ENCODE data around the gene HYPK. TPM values are rescaled to one million over a fixed set of nuclear protein-coding genes. Genes with fewer than 3 reads are reported as not detected.

HYPK gene
- total and polyA plus RNA-seq, 2 of the 8 experiments (the other 6 are each of a cell fraction or from before 2014, with no cell fraction given): 5.4 to 17.6 TPM

- POLR2A ChIA-PET (ENCODE audit: partially characterized antibody): interaction anchor here (0.9 to 8.9 kb wide), 10 partner anchors 8 to 50 kb away, joined by 3 to 71 read pairs (median 8); partner anchors contain the start of genes ELL3, MFAP1 and PDIA3
- no peak for TF ChIP-seq SUZ12 (IDR thresholded peaks at IDR 0.05; ENCODE audit: low read length)
- TF ChIP-seq CHD2 (IDR thresholded peaks at IDR 0.05; ENCODE audit: low read length): 0 out of 2 replicates have a peak, but pooled peaks have one; percentile 20
- no peak for TF ChIP-seq HDAC6 (IDR thresholded peaks at IDR 0.05; ENCODE audit: low read depth, low read length)
- TF ChIP-seq SP4 (IDR thresholded peaks at IDR 0.05; ENCODE audit: low read length): no peak
- TF ChIP-seq ASH2L (IDR thresholded peaks at IDR 0.05; ENCODE audit: low read length): peak; percentile 47
- peak; percentile 51 for TF ChIP-seq TEAD4 (IDR thresholded peaks at IDR 0.05; ENCODE audit: low read depth, low read length)
- no peak for TF ChIP-seq RFX5 (IDR thresholded peaks at IDR 0.05; ENCODE audit: borderline replicate concordance, low read depth, low read length)
- TF ChIP-seq SP1 (IDR thresholded peaks at IDR 0.05; ENCODE audit: low read depth, low read length): peak; percentile 66; the same call in 1 of the 2 replicates
- H3K23ac ChIP-seq (ENCODE audit: insufficient read length): no peak overlapping the region
- H3K56ac ChIP-seq (replicated peaks; ENCODE audit: insufficient read length, low read depth, low read length): no peak overlapping the region
- H3K9me3 ChIP-seq (ENCODE audit: insufficient read depth in 2 of 2, low read depth in 1 of 2, low read length in 1 of 2): no peaks in the 10 kb centered on the region
- H4K5ac ChIP-seq (ENCODE audit: insufficient read length, low read depth, low read length): peak overlapping the region; percentile 24
- H4K8ac ChIP-seq (ENCODE audit: extremely low read depth, insufficient read depth, low read length): no peak overlapping the region
- no peak overlapping the region for H3K14ac ChIP-seq (ENCODE audit: insufficient read length)
- H3K79me1 ChIP-seq (ENCODE audit: low read depth, low read length): peaks cover 19% of the 10 kb centered on the region
- H2AK5ac ChIP-seq (ENCODE audit: low read depth, low read length): no peak overlapping the region
- H3K4me1 ChIP-seq (replicated peaks in 1 of 4; ENCODE audit: control insufficient read depth in 3 of 4, insufficient read depth in 4 of 4, low read length in 3 of 4): peaks cover 21 to 34% (median 28%) of the 10 kb centered on the region in 4 experiments
- no peak overlapping the region for H2BK5ac ChIP-seq (ENCODE audit: low read depth, low read length)
- peaks cover 4% of the 10 kb centered on the region for H3K23me2 ChIP-seq (ENCODE audit: low read depth, low read length)
- no peak overlapping the region for H3K9ac ChIP-seq (replicated peaks in 1 of 4; ENCODE audit: extremely low read depth in 1 of 4, low read depth in 3 of 4, low read length in 3 of 4)
- H3K4me3 ChIP-seq (ENCODE audit: extremely low read depth in 1 of 4, insufficient read depth in 2 of 4, low read depth in 3 of 4, low read length in 4 of 4): peak overlapping the region in 1 of 4 experiments; percentile 16; a peak in 1 of 8 replicates
- no peak overlapping the region for H3K18ac ChIP-seq (ENCODE audit: extremely low read depth, low read length)
- peaks cover 14 to 53% (median 22%) of the 10 kb centered on the region in 4 experiments for H3K36me3 ChIP-seq (ENCODE audit: control insufficient read depth in 2 of 4, insufficient read depth in 4 of 4, low read length in 3 of 4)
- H3K4ac ChIP-seq (replicated peaks; ENCODE audit: insufficient read length, low read depth, low read length): no peak overlapping the region
- peaks cover 0 to 28% of the 10 kb centered on the region in 2 experiments; a peak in 2 of 4 replicates for H3K79me2 ChIP-seq (ENCODE audit: control insufficient read depth in 1 of 2, insufficient read depth in 2 of 2, low read length in 2 of 2)
- CTCF ChIA-PET (ENCODE audit: partially characterized antibody): interaction anchor here (1.2 to 2.8 kb wide), 3 partner anchors 19 to 43 kb away, joined by 4 to 9 read pairs (median 4); partner anchors contain the start of gene ELL3
- no peaks in the 10 kb centered on the region for H3K27me3 ChIP-seq (replicated peaks in 1 of 4; ENCODE audit: control insufficient read depth in 3 of 4, extremely low read depth in 1 of 4, insufficient read depth in 3 of 4, low read length in 3 of 4)
- no peak overlapping the region for H2BK12ac ChIP-seq (ENCODE audit: low read depth, low read length)
- DNase-seq (ENCODE audit: low read depth in 1 of 2, low spot score in 2 of 2): peak in 1 of 2 experiments; percentile 29
- H2BK20ac ChIP-seq (ENCODE audit: low read length): no peak overlapping the region
- peaks cover 4 to 17% of the 10 kb centered on the region in 2 experiments for H4K20me1 ChIP-seq (replicated peaks in 1 of 2; ENCODE audit: control insufficient read depth in 1 of 2, insufficient read depth in 2 of 2, low read length in 2 of 2)
- no peak overlapping the region for H4K91ac ChIP-seq (replicated peaks; ENCODE audit: insufficient read length, low read length)
- H2AFZ ChIP-seq (ENCODE audit: low read length): no peak overlapping the region
- no peak overlapping the region for H2BK15ac ChIP-seq (ENCODE audit: low read length)
- FAIRE-seq: no peak
- peak overlapping the region in 1 of 2 experiments; percentile 33; a peak in 3 of 4 replicates for H3K4me2 ChIP-seq (ENCODE audit: insufficient read depth in 1 of 2, low read depth in 2 of 2, low read length in 2 of 2)
- H2BK120ac ChIP-seq (replicated peaks; ENCODE audit: low read depth, low read length): no peak overlapping the region
- 0 out of 2 replicates have a peak overlapping the region, but pooled peaks have one; percentile 54 for H3K27ac ChIP-seq (ENCODE audit: low read depth, low read length)
Observed at GRCh38 chr15:43795997-43796396, 4.4 kb upstream of the HYPK start.
